HEK293 (cell line): ENCODE data around the gene GAGE10.
A peak's percentile ranks its signal among the peaks of the same experiment; 100 is the strongest.

Source experiments
- CTCF ChIA-PET: fragments of 350-600 bp; formaldehyde crosslinking; extraction: SDS; loops from one replicate; lab custom pipeline; 2021; ENCODE audit warnings: antibody characterized with exemption; lab: Yijun Ruan, JAX
- POLR2A ChIA-PET: fragments of 300-600 bp; formaldehyde crosslinking; extraction: SDS; loops from one replicate; lab custom pipeline; 2020; ENCODE audit warnings: antibody characterized with exemption, inconsistent platforms; lab: Yijun Ruan, JAX
- H3K27ac ChIP-seq: fragments of 200-500 bp; sonication (Bioruptor generic); 2 replicates; pipeline ENCODE4 v1.5.1; 2014; ENCODE audit warnings: low read depth, low read length, control low read depth, inconsistent platforms; ENCODE audit errors: extremely low read depth
- H3K36me3 ChIP-seq, 2 experiments: fragments of 200-500 bp in 1 of 2; sonication (Bioruptor generic) in 1 of 2; 1 replicate in 1 of 2; 2 replicates in 1 of 2; pipeline ENCODE4 v1.5.1; 2014 to 2017; ENCODE audit warnings: inconsistent platforms in 2 of 2, low read length in 2 of 2; ENCODE audit not compliant: control insufficient read depth in 2 of 2, insufficient read depth in 1 of 2
- H3K4me1 ChIP-seq: fragments of 200-500 bp; sonication (Bioruptor generic); 2 replicates; pipeline ENCODE4 v1.5.1; 2014; ENCODE audit warnings: mild to moderate bottlenecking, low read length, inconsistent platforms; ENCODE audit not compliant: control insufficient read depth, insufficient read depth
- H3K4me3 ChIP-seq: 2 replicates; pipeline ENCODE4 v1.5.1; 2011; ENCODE audit warnings: low read depth, mild to moderate bottlenecking, control low read depth, low read length, moderate library complexity
- H3K9me3 ChIP-seq: fragments of 200-500 bp; sonication (Bioruptor generic); 2 replicates; pipeline ENCODE4 v1.5.1; 2014; ENCODE audit warnings: low read depth, low read length, inconsistent platforms; ENCODE audit not compliant: control insufficient read depth, insufficient read depth
- GLIS2 ChIP-seq: fragments of 450-650 bp; formaldehyde crosslinking; IDR thresholded peaks from 2 replicates; pipeline ENCODE4 v1.5.1; 2016; ENCODE audit warnings: missing biosample characterization, missing genetic modification characterization
- HOXC10 ChIP-seq: sonication (generic); formaldehyde crosslinking; IDR thresholded peaks from 2 replicates; pipeline ENCODE4 v1.8.1; 2023; ENCODE audit warnings: mild to moderate bottlenecking, missing genetic modification reagents
- KLF10 ChIP-seq: fragments of 450-650 bp; IDR thresholded peaks from 2 replicates; pipeline ENCODE4 v1.5.1; 2018; ENCODE audit warnings: missing biosample characterization, mild to moderate bottlenecking, missing genetic modification characterization
- KLF17 ChIP-seq: fragments of 450-650 bp; formaldehyde crosslinking; IDR thresholded peaks from 2 replicates; pipeline ENCODE4 v1.5.1; 2016; ENCODE audit warnings: missing biosample characterization, missing genetic modification characterization
- PBX3 ChIP-seq: sonication (generic); formaldehyde crosslinking; IDR thresholded peaks from 2 replicates; pipeline ENCODE4 v1.8.1; 2022; ENCODE audit warnings: mild to moderate bottlenecking, moderate library complexity, missing genetic modification reagents
- PRDM4 ChIP-seq: fragments of 450-650 bp; formaldehyde crosslinking; IDR thresholded peaks from 2 replicates; pipeline ENCODE4 v1.5.1; 2017; ENCODE audit warnings: missing biosample characterization, missing genetic modification characterization
- SCRT2 ChIP-seq: fragments of 450-650 bp; formaldehyde crosslinking; IDR thresholded peaks from 2 replicates; pipeline ENCODE4 v1.5.1; 2016; ENCODE audit warnings: missing biosample characterization, missing genetic modification characterization
- SP7 ChIP-seq: fragments of 450-650 bp; formaldehyde crosslinking; IDR thresholded peaks from 2 replicates; pipeline ENCODE4 v1.5.1; 2016; ENCODE audit warnings: missing biosample characterization, missing genetic modification characterization
- ZFHX2 ChIP-seq: fragments of 450-650 bp; formaldehyde crosslinking; conservative IDR thresholded peaks from 2 replicates; pipeline ENCODE4 v1.5.1; 2016; ENCODE audit warnings: missing biosample characterization, missing genetic modification characterization
- ZNF10 ChIP-seq: fragments of 450-650 bp; formaldehyde crosslinking; IDR thresholded peaks from 2 replicates; pipeline ENCODE4 v1.5.1; 2017; ENCODE audit warnings: missing biosample characterization, missing genetic modification characterization
- ZNF155 ChIP-seq: fragments of 450-650 bp; formaldehyde crosslinking; IDR thresholded peaks from 2 replicates; pipeline ENCODE4 v1.5.1; 2016; ENCODE audit warnings: missing biosample characterization, missing genetic modification characterization
- ZNF292 ChIP-seq: fragments of 450-650 bp; formaldehyde crosslinking; IDR thresholded peaks from 2 replicates; pipeline ENCODE4 v1.5.1; 2016; ENCODE audit warnings: low read depth, missing biosample characterization, missing genetic modification characterization, borderline replicate concordance
- ZNF302 ChIP-seq: fragments of 450-650 bp; formaldehyde crosslinking; IDR thresholded peaks from 2 replicates; pipeline ENCODE4 v1.5.1; 2016; ENCODE audit warnings: missing biosample characterization, missing genetic modification characterization, low read depth
- ZNF354C ChIP-seq: fragments of 450-650 bp; formaldehyde crosslinking; IDR thresholded peaks from 2 replicates; pipeline ENCODE4 v1.5.1; 2016; ENCODE audit warnings: missing biosample characterization, missing genetic modification characterization, low read depth, borderline replicate concordance
- ZNF423 ChIP-seq: fragments of 450-650 bp; formaldehyde crosslinking; IDR thresholded peaks from 2 replicates; pipeline ENCODE4 v1.5.1; 2016; ENCODE audit warnings: missing biosample characterization, missing genetic modification characterization
- ZNF449 ChIP-seq: fragments of 450-650 bp; formaldehyde crosslinking; IDR thresholded peaks from 2 replicates; pipeline ENCODE4 v1.5.1; 2017; ENCODE audit warnings: missing biosample characterization, mild to moderate bottlenecking, missing genetic modification characterization, moderate library complexity
- ZNF518A ChIP-seq: fragments of 450-650 bp; formaldehyde crosslinking; conservative IDR thresholded peaks from 2 replicates; pipeline ENCODE4 v1.5.1; 2016; ENCODE audit warnings: low read depth, missing biosample characterization, missing genetic modification characterization
- ZNF561 ChIP-seq: fragments of 450-650 bp; IDR thresholded peaks from 2 replicates; pipeline ENCODE4 v1.5.1; 2018; ENCODE audit warnings: missing biosample characterization, missing genetic modification characterization, borderline replicate concordance
- ZNF639 ChIP-seq: fragments of 450-650 bp; formaldehyde crosslinking; IDR thresholded peaks from 2 replicates; pipeline ENCODE4 v1.5.1; 2016; ENCODE audit warnings: missing biosample characterization, missing genetic modification characterization
- ZNF654 ChIP-seq: fragments of 450-650 bp; formaldehyde crosslinking; IDR thresholded peaks from 2 replicates; pipeline ENCODE4 v1.5.1; 2016; ENCODE audit warnings: low read depth, missing biosample characterization, missing genetic modification characterization
- ZNF664 ChIP-seq: fragments of 450-650 bp; formaldehyde crosslinking; IDR thresholded peaks from 2 replicates; pipeline ENCODE4 v1.5.1; 2016; ENCODE audit warnings: missing biosample characterization, missing genetic modification characterization
- ZNF701 ChIP-seq: fragments of 450-650 bp; formaldehyde crosslinking; IDR thresholded peaks from 2 replicates; pipeline ENCODE4 v1.5.1; 2016; ENCODE audit warnings: missing biosample characterization, missing genetic modification characterization
- ZNF837 ChIP-seq: fragments of 450-650 bp; formaldehyde crosslinking; IDR thresholded peaks from 2 replicates; pipeline ENCODE4 v1.5.1; 2016; ENCODE audit warnings: missing biosample characterization, missing genetic modification characterization

GAGE10 gene

GRCh38 chrX:49269010-49269766 lies 34.3 kb upstream of the GAGE10 start (continued):
- no peak for TF ChIP-seq KLF17 (tag by site-specific recombination)
- peak; percentile 85 for TF ChIP-seq GLIS2 (tag by site-specific recombination)
- TF ChIP-seq ZNF654 (tag by site-specific recombination): no peak
- TF ChIP-seq SCRT2 (tag by site-specific recombination): no peak
- TF ChIP-seq SP7 (tag by site-specific recombination): peak; percentile 45
- TF ChIP-seq ZNF354C (tag by site-specific recombination): no peak
- TF ChIP-seq ZNF639 (tag by site-specific recombination): no peak
- TF ChIP-seq ZNF423 (tag by site-specific recombination): no peak

- Histone ChIP-seq H3K4me1 (no peaks in the 10 kb centered on the region; the same call in 1 of the 2 replicates), H3K9me3 (no peaks in the 10 kb centered on the region), H3K36me3 (peaks cover 0 to 3% of the 10 kb centered on the region in 2 experiments; a peak in 1 of 3 replicates), H3K27ac (peak within 1 kb of the TSS; percentile 87), H3K4me3 (peak within 1 kb of the TSS; percentile 73)
- CTCF ChIA-PET: no interaction called here
- POLR2A ChIA-PET: interaction anchor here (0.8 to 2.2 kb wide), 8 partner anchors 11 to 533 kb away, joined by 4 to 31 read pairs (median 6); no protein-coding TSS in a partner anchor
- no peak for TF ChIP-seq ZNF449 (tag by site-specific recombination)
- TF ChIP-seq HOXC10 (CRISPR knock-in tag): 0 out of 2 replicates have a peak, but pooled peaks have one; percentile 48
- 0 out of 2 replicates have a peak, but pooled peaks have one; percentile 31 for TF ChIP-seq PBX3 (CRISPR knock-in tag)
- no peak for TF ChIP-seq ZNF837
- TF ChIP-seq ZNF10: no peak
- TF ChIP-seq ZNF302: no peak
- no peak for TF ChIP-seq ZNF561 (tag by site-specific recombination)
- TF ChIP-seq PRDM4 (tag by site-specific recombination): no peak
- TF ChIP-seq ZNF518A: no peak
- TF ChIP-seq ZNF701: no peak
- TF ChIP-seq ZNF664 (tag by site-specific recombination): no peak
- TF ChIP-seq ZNF155 (tag by site-specific recombination): no peak
- TF ChIP-seq ZFHX2 (tag by site-specific recombination): no peak
- no peak for TF ChIP-seq ZNF292
- TF ChIP-seq KLF10 (tag by site-specific recombination): peak; percentile 7; the same call in 1 of the 2 replicates
Measured at GRCh38 chrX:49269767-49270248, 33.6 kb upstream of the GAGE10 start, which contains the start of gene PPP1R3F. PPP1R3F (plus strand) TSS chrX:49269793; CDS start chrX:49269870, 77 bp downstream.
